Stimulated activated memory B cell treated with anti-CD40 and anti-IgM and Interleukin-4, amounts not matched to agents 10 μg/mL and 1 μg/mL and 100 μg/mL, for 72 hours (primary cell): ENCODE data around the gene FYB1.
"Not testable (repeated sequence)": the region's sequence is repeated elsewhere in the genome, so short reads cannot be mapped to it uniquely, and the experiment has no call there.

Experiments
- ATAC-seq: fragments of 150-1000 bp; cut with Tn5 transposase; 2 replicates; pipeline ENCODE4 v1.10.0; 2021
- H3K27ac Mint-ChIP-seq: one replicate; pipeline ENCODE4 v1.8.0; 2022; ENCODE audit warnings: mild to moderate bottlenecking, mixed read lengths
- H3K27me3 Mint-ChIP-seq: one replicate; pipeline ENCODE4 v1.8.0; 2022; ENCODE audit warnings: mixed read lengths
- H3K36me3 Mint-ChIP-seq: one replicate; pipeline ENCODE4 v1.8.0; 2022; ENCODE audit warnings: mixed read lengths
- H3K4me1 Mint-ChIP-seq: one replicate; pipeline ENCODE4 v1.8.0; 2022; ENCODE audit warnings: mixed read lengths
- H3K4me3 Mint-ChIP-seq: one replicate; pipeline ENCODE4 v1.8.0; 2022; ENCODE audit warnings: mild to moderate bottlenecking, moderate library complexity, mixed read lengths
- H3K9me3 Mint-ChIP-seq: one replicate; pipeline ENCODE4 v1.8.0; 2022; ENCODE audit warnings: mixed read lengths

The FYB1 gene

DNA sequence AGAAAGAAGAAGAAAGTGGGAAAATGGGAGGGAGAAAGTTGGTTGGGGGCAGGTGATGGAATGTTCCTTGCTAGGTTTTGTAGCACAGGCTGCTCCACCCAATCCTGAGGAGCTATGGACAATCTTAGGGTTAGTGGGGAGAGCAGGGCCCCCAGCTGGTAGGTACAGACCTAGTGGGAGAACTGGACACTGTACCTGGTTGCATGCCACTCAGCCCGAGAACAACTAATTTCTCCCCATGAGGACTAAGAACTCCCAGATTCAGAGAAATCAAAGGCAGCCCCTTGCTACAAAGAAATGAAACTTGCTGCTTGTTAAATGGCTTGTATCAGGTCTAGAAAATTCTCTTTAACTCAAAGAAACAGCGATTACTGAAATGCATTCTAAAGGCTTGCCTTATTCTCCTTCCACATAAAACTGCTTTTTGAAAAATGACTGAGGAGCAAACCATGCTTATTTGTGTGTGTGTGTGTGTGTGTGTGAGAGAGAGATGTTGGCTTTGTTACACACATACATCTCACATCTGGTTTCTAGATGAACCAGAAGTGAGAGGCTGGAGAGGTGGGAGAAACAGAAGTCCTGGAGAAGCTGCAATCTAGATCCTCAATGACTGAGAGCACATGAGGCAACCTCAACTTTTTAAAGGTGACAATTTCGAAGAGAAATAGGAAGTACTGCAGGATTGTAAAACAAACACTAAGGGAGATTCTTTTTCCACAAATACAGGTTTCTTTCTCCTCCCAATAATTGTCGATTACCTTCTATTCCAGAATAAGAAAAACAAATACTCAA is 28.9 kb downstream of the FYB1 start:
- H3K27ac Mint-ChIP-seq = no peak overlapping the region
- H3K36me3 Mint-ChIP-seq = no peaks in the 10 kb centered on the region
- no peak overlapping the region for H3K4me3 Mint-ChIP-seq
- peaks cover 44% of the 10 kb centered on the region for H3K4me1 Mint-ChIP-seq
- peaks cover 12% of the 10 kb centered on the region for H3K27me3 Mint-ChIP-seq
- no peak for ATAC-seq
- H3K9me3 Mint-ChIP-seq = no peaks in the 10 kb centered on the region

DNA sequence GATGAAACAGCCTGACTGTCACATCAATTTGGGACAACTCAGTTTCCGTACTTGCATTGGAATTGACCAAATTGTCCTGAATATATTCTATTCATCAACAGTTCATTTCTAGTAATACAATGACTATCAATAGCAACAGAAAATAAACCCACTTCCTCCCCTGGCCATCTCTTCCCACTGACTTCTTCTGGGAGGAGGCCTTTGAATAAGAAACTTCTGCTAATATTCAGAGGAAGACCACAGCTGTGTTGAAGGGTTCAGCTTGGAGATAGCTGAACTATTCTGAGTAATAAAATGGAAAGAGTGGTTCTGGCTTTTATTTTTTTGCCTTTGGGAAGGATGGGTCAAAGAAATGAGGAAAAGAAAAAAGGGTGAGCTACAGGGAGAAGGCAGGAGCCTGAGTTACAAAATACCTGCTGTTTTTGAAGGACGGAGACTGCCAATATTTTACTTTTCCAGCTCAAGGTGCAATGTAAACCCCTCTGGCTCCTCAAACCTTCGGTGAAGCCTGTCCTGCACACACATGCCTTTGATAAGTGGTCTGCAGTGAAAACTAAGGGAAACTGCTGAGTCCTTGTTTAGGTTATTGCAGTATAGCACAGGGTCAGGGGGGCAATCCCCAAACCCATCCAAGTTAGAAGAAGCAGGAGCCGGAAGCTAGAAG is 29.9 kb downstream of the FYB1 start:
- H3K27ac Mint-ChIP-seq = no peak overlapping the region
- no peaks in the 10 kb centered on the region for H3K9me3 Mint-ChIP-seq
- H3K36me3 Mint-ChIP-seq = no peaks in the 10 kb centered on the region
- H3K4me1 Mint-ChIP-seq = peaks cover 44% of the 10 kb centered on the region
- no peak overlapping the region for H3K4me3 Mint-ChIP-seq
- no peak for ATAC-seq
- peaks cover 4% of the 10 kb centered on the region for H3K27me3 Mint-ChIP-seq

GRCh38 chr5:39187831-39188731 is 31.3 kb downstream of the FYB1 start:
- H3K9me3 Mint-ChIP-seq = no peaks in the 10 kb centered on the region

GRCh38 chr5:39186722-39187539 is 32.4 kb downstream of the FYB1 start:
- Mint-ChIP-seq H3K4me3 (no peak overlapping the region), H3K36me3 (no peaks in the 10 kb centered on the region), H3K27me3 (no peaks in the 10 kb centered on the region), H3K27ac (no peak overlapping the region), H3K9me3 (no peaks in the 10 kb centered on the region), H3K4me1 (peaks cover 48% of the 10 kb centered on the region)
- ATAC-seq = no peak

More at GRCh38 chr5:39187831-39188731, 31.3 kb downstream of the FYB1 start:
- Mint-ChIP-seq H3K4me1 (peaks cover 44% of the 10 kb centered on the region), H3K4me3 (no peak overlapping the region), H3K36me3 (no peaks in the 10 kb centered on the region), H3K27ac (no peak overlapping the region), H3K27me3 (no peaks in the 10 kb centered on the region)
- no peak for ATAC-seq

GRCh38 chr5:39186289-39186688 is 33.1 kb downstream of the FYB1 start:
- Mint-ChIP-seq H3K36me3 (no peaks in the 10 kb centered on the region), H3K4me3 (no peak overlapping the region), H3K27me3 (no peaks in the 10 kb centered on the region), H3K9me3 (no peaks in the 10 kb centered on the region), H3K27ac (no peak overlapping the region), H3K4me1 (peaks cover 49% of the 10 kb centered on the region)
- ATAC-seq = no peak

- no peak for ATAC-seq
- Mint-ChIP-seq H3K27ac (no peak overlapping the region), H3K4me3 (no peak overlapping the region), H3K9me3 (no peaks in the 10 kb centered on the region), H3K4me1 (peaks cover 44% of the 10 kb centered on the region), H3K36me3 (no peaks in the 10 kb centered on the region), H3K27me3 (no peaks in the 10 kb centered on the region)
Observed at GRCh38 chr5:39185761-39186160, 33.6 kb downstream of the FYB1 start.

DNA sequence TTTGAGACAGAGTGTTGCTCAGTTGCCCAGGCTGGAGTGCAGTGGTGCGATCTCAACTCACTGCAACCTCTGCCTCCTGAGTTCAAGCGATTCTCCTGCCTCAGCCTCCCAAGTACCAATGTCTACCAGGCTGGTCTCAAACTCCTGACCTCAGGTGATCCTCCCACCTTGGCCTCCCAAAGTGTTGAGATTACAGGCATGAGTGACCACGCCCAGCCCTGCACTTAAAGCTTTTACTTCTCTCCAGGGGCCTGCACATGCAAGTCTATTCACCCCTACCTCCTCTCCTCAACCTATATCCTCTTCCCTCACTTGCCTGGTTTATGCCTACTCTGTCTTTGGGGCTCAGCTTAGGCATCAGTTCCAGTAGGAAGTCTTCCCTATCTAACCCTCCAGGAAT is 39.8 kb downstream of the FYB1 start:
- Mint-ChIP-seq H3K27ac (peak overlapping the region; percentile 0), H3K4me1 (peaks cover 53% of the 10 kb centered on the region)
- not testable (repeated sequence) for H3K27me3 Mint-ChIP-seq, H3K4me3 Mint-ChIP-seq, ATAC-seq, H3K36me3 Mint-ChIP-seq, H3K9me3 Mint-ChIP-seq

- Mint-ChIP-seq H3K4me1 (peaks cover 54% of the 10 kb centered on the region), H3K27me3 (no peaks in the 10 kb centered on the region), H3K4me3 (no peak overlapping the region), H3K27ac (peak overlapping the region; percentile 0), H3K9me3 (no peaks in the 10 kb centered on the region), H3K36me3 (no peaks in the 10 kb centered on the region)
- no peak for ATAC-seq
Observed at GRCh38 chr5:39178861-39179260, 40.5 kb downstream of the FYB1 start.

GRCh38 chr5:39178171-39178570 is 41.2 kb downstream of the FYB1 start:
- Mint-ChIP-seq H3K36me3 (no peaks in the 10 kb centered on the region), H3K9me3 (peaks cover under 1% of the 10 kb centered on the region), H3K27ac (peak overlapping the region; percentile 66), H3K27me3 (no peaks in the 10 kb centered on the region), H3K4me3 (no peak overlapping the region), H3K4me1 (peaks cover 54% of the 10 kb centered on the region)
- ATAC-seq = no peak

DNA sequence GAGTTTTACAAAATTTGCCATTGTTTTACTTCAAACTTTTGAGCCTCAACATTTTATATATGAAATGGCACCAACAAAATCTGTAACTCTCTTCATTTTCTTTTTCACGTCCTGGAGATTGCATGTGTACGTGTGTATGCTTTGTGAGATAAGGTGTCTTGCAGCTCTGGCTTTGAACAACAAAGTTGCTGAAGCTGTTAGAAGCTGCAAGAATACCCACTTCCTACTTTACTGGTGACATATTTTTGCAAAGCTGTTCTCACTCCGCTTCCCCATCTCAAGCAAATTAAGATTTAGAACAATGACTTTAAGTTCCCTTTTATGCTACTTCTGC is 41.8 kb downstream of the FYB1 start:
- Mint-ChIP-seq H3K9me3 (peaks cover 4% of the 10 kb centered on the region), H3K36me3 (no peaks in the 10 kb centered on the region)

GRCh38 chr5:39176759-39177630 is 42.4 kb downstream of the FYB1 start:
- peak overlapping the region; percentile 46 for H3K4me3 Mint-ChIP-seq
- peak overlapping the region; percentile 66 for H3K27ac Mint-ChIP-seq
- peaks cover 51% of the 10 kb centered on the region for H3K4me1 Mint-ChIP-seq
- H3K36me3 Mint-ChIP-seq = no peaks in the 10 kb centered on the region
- peaks cover 4% of the 10 kb centered on the region for H3K9me3 Mint-ChIP-seq
- ATAC-seq = no peak
- no peaks in the 10 kb centered on the region for H3K27me3 Mint-ChIP-seq

More for the DNA sequence above, 41.8 kb downstream of the FYB1 start:
- H3K27me3 Mint-ChIP-seq = no peaks in the 10 kb centered on the region
- H3K27ac Mint-ChIP-seq = peak overlapping the region; percentile 66
- ATAC-seq = peak; percentile 84
- H3K4me1 Mint-ChIP-seq = peaks cover 54% of the 10 kb centered on the region
- H3K4me3 Mint-ChIP-seq = peak overlapping the region; percentile 46

DNA sequence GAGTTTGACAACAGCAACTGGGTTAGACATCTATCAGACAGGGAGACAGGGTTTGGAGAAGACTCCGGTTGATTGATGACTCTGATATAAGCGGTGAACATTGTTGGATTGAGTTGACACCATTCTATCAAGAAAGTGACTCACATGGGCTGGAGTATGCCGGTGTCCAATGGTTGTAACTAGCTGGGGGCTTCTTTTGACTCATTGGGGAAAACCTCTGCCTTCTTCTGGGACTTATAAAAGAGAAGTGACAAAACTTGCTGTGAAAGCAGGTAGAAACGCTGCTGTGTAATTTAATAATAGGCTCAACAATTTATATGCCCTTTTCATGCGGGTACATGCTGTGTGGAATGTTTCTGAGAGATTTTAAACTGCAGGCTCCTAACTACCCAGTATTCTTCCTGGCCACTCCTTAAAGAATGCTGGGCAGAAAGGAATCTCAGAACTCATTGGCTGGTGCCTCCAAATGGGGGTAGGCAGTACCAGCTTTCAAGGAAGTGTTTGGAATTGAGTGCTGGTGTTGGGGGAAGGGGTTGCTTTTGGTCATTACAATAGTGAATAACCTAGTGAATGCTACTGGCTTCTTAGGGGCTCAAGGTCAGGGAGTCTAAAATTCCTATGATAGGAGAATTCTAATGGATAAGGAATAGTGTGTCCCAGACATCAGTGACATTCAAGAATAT is 43.9 kb downstream of the FYB1 start:
- Mint-ChIP-seq H3K27ac (peak overlapping the region; percentile 66), H3K36me3 (no peaks in the 10 kb centered on the region), H3K4me3 (no peak overlapping the region), H3K4me1 (peaks cover 44% of the 10 kb centered on the region), H3K9me3 (peaks cover 7% of the 10 kb centered on the region), H3K27me3 (no peaks in the 10 kb centered on the region)
- peak; percentile 86 for ATAC-seq

GRCh38 chr5:39173069-39173468 is 46.3 kb downstream of the FYB1 start:
- no peaks in the 10 kb centered on the region for H3K27me3 Mint-ChIP-seq
- peaks cover 7% of the 10 kb centered on the region for H3K9me3 Mint-ChIP-seq
- H3K36me3 Mint-ChIP-seq = no peaks in the 10 kb centered on the region
- H3K4me1 Mint-ChIP-seq = peaks cover 33% of the 10 kb centered on the region
- no peak overlapping the region for H3K27ac Mint-ChIP-seq
- H3K4me3 Mint-ChIP-seq = no peak overlapping the region
- no peak for ATAC-seq
